ENCODE measurements around the gene SYMPK.

- TF ChIP-seq ZSCAN30 (tag by site-specific recombination; IDR thresholded peaks at IDR 0.05) = no peak
- no peak for TF ChIP-seq ZNF629 (tag by site-specific recombination; IDR thresholded peaks at IDR 0.05)
- TF ChIP-seq ZNF184 (tag by site-specific recombination; IDR thresholded peaks at IDR 0.05) = no peak
- TF ChIP-seq, protein P1, sequence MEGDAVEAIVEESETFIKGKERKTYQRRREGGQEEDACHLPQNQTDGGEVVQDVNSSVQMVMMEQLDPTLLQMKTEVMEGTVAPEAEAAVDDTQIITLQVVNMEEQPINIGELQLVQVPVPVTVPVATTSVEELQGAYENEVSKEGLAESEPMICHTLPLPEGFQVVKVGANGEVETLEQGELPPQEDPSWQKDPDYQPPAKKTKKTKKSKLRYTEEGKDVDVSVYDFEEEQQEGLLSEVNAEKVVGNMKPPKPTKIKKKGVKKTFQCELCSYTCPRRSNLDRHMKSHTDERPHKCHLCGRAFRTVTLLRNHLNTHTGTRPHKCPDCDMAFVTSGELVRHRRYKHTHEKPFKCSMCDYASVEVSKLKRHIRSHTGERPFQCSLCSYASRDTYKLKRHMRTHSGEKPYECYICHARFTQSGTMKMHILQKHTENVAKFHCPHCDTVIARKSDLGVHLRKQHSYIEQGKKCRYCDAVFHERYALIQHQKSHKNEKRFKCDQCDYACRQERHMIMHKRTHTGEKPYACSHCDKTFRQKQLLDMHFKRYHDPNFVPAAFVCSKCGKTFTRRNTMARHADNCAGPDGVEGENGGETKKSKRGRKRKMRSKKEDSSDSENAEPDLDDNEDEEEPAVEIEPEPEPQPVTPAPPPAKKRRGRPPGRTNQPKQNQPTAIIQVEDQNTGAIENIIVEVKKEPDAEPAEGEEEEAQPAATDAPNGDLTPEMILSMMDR (tag by site-specific recombination; IDR thresholded peaks at IDR 0.05) = no peak
- TF ChIP-seq ZXDB (tag by site-specific recombination; IDR thresholded peaks at IDR 0.05) = no peak
- no peak for TF ChIP-seq ZNF366 (tag by site-specific recombination; conservative IDR thresholded peaks at IDR 0.05)
Measured at GRCh38 chr19:45887200-45887710, 24.3 kb upstream of the SYMPK start.

Measured in HEK293 (cell line).